GM21786 (cell line): ENCODE measurements around the gene CCDC40.

Experiments used
- ATAC-seq: cut with Tn5 transposase; IDR thresholded peaks from one replicate; pipeline ENCODE4 v1.9.1; 2021; ENCODE audit not compliant: unreplicated experiment

CCDC40 gene

GRCh38 chr17:80000981-80001775 is 35.3 kb upstream of the CCDC40 start:
- ATAC-seq: no peak

- no peak for ATAC-seq
Measured at GRCh38 chr17:80002070-80002641, 34.3 kb upstream of the CCDC40 start.

GRCh38 chr17:80002690-80003490 is 33.6 kb upstream of the CCDC40 start:
- no peak for ATAC-seq

GRCh38 chr17:80003969-80004368 is 32.5 kb upstream of the CCDC40 start:
- ATAC-seq: no peak

- no peak for ATAC-seq
Measured at GRCh38 chr17:80005360-80006338, 30.8 kb upstream of the CCDC40 start.

- ATAC-seq: no peak
Measured at GRCh38 chr17:80006339-80006720, 30.1 kb upstream of the CCDC40 start.

- no peak for ATAC-seq
Measured at GRCh38 chr17:80006811-80007752, 29.4 kb upstream of the CCDC40 start.

GRCh38 chr17:80007939-80008338 is 28.5 kb upstream of the CCDC40 start:
- no peak for ATAC-seq

GRCh38 chr17:80008383-80008840 is 28.0 kb upstream of the CCDC40 start:
- no peak for ATAC-seq

GRCh38 chr17:80008848-80009247 is 27.6 kb upstream of the CCDC40 start:
- ATAC-seq: no peak

GRCh38 chr17:80009391-80010282 is 26.8 kb upstream of the CCDC40 start:
- ATAC-seq: no peak

GRCh38 chr17:80010283-80010858 is 26.1 kb upstream of the CCDC40 start:
- no peak for ATAC-seq

- no peak for ATAC-seq
Measured at GRCh38 chr17:80011989-80012555, 24.4 kb upstream of the CCDC40 start.

- ATAC-seq: no peak
Measured at GRCh38 chr17:80012765-80013741, 23.4 kb upstream of the CCDC40 start.

- no peak for ATAC-seq
Measured at GRCh38 chr17:80017226-80018010, 19.0 kb upstream of the CCDC40 start.
